ENCODE results near the gene C1orf94.

- TF ChIP-seq, protein P1, sequence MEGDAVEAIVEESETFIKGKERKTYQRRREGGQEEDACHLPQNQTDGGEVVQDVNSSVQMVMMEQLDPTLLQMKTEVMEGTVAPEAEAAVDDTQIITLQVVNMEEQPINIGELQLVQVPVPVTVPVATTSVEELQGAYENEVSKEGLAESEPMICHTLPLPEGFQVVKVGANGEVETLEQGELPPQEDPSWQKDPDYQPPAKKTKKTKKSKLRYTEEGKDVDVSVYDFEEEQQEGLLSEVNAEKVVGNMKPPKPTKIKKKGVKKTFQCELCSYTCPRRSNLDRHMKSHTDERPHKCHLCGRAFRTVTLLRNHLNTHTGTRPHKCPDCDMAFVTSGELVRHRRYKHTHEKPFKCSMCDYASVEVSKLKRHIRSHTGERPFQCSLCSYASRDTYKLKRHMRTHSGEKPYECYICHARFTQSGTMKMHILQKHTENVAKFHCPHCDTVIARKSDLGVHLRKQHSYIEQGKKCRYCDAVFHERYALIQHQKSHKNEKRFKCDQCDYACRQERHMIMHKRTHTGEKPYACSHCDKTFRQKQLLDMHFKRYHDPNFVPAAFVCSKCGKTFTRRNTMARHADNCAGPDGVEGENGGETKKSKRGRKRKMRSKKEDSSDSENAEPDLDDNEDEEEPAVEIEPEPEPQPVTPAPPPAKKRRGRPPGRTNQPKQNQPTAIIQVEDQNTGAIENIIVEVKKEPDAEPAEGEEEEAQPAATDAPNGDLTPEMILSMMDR (IDR thresholded peaks at IDR 0.05) = no peak
- no peak for TF ChIP-seq POLR2A (IDR thresholded peaks at IDR 0.05)
Observed at GRCh38 chr1:34131396-34132160, 45.1 kb upstream of the C1orf94 start.
